Suprapubic skin (tissue), 4 donors: Measurements from ENCODE around the gene PHACTR2. TPM values are rescaled to one million over a fixed set of nuclear protein-coding genes. Genes with fewer than 3 reads are reported as not detected.
A peak's percentile ranks its signal among the peaks of the same experiment; 100 is the strongest.

ENCODE experiments used
- DNase-seq, 2 donors: peaks; one replicate each; pipeline ENCODE4 v3.0.0-alpha.2; 2019; ENCODE audit warnings: low spot score in 2 of 2
- H3K27ac ChIP-seq: fragments of 200-600 bp; sonication (generic); one replicate; pipeline ENCODE4 v1.5.1; 2019
- H3K27me3 ChIP-seq: fragments of 200-600 bp; sonication (generic); one replicate; pipeline ENCODE4 v1.5.1; 2019
- H3K36me3 ChIP-seq: fragments of 200-600 bp; sonication (generic); one replicate; pipeline ENCODE4 v1.5.1; 2019
- H3K4me1 ChIP-seq: fragments of 200-600 bp; sonication (generic); one replicate; pipeline ENCODE4 v1.5.1; 2019
- H3K4me3 ChIP-seq: fragments of 200-600 bp; sonication (generic); one replicate; pipeline ENCODE4 v1.5.1; 2019; ENCODE audit warnings: mild to moderate bottlenecking
- H3K9me3 ChIP-seq: fragments of 200-600 bp; sonication (generic); one replicate; pipeline ENCODE4 v1.5.1; 2019
- CTCF ChIP-seq, 2 donors: fragments of 200-600 bp in 1 of 2; fragments of 450-650 bp in 1 of 2; sonication (generic) in 1 of 2; IDR thresholded peaks; one replicate each; pipeline ENCODE4 v1.5.1; 2016 to 2019; ENCODE audit warnings: antibody characterized with exemption in 2 of 2, mild to moderate bottlenecking in 1 of 2, moderate library complexity in 1 of 2
- EP300 ChIP-seq: sonication (generic); formaldehyde crosslinking; IDR thresholded peaks from one replicate; pipeline ENCODE4 v1.6.1; 2017; ENCODE audit warnings: antibody characterized with exemption
- POLR2A ChIP-seq, 2 donors: fragments of 450-650 bp; IDR thresholded peaks; one replicate each; pipeline ENCODE4 v1.6.1; 2017; ENCODE audit warnings: antibody characterized with exemption in 2 of 2, mild to moderate bottlenecking in 2 of 2, moderate library complexity in 2 of 2
- POLR2AphosphoS5 ChIP-seq, 3 donors: sonication (generic); formaldehyde crosslinking; IDR thresholded peaks; one replicate each; pipeline ENCODE4 v1.6.1; 2017; ENCODE audit warnings: antibody characterized with exemption in 3 of 3
- WGBS: methylation state at CpG from one replicate; pipeline ENCODE4 v1.1.5; 2018; 5-methylcytosine and 5-hydroxymethylcytosine counted together
- total RNA-seq, 4 donors: library from RNA; depleted of rRNA; stranded (reverse); fragments of >200 nt; gene quantifications; one replicate each; pipeline ENCODE4 v1.1.0, GENCODE V29; 2016

PHACTR2 gene
- total RNA-seq, 4 donors from 2014 or later, result 11.9 to 31.5 (median 20.9) TPM

- H3K9me3 ChIP-seq, result no peaks in the 10 kb centered on the region
- peaks cover 40% of the 10 kb centered on the region for H3K4me1 ChIP-seq
- H3K27ac ChIP-seq, result peak overlapping the region; percentile 24
- no peak for TF ChIP-seq POLR2AphosphoS5 (IDR thresholded peaks at IDR 0.05)
- H3K4me3 ChIP-seq, result no peak overlapping the region
- whole genome bisulfite sequencing, result 29% methylated on average over 4 of the region's 4 CpGs
- H3K36me3 ChIP-seq, result no peaks in the 10 kb centered on the region
- no peaks in the 10 kb centered on the region for H3K27me3 ChIP-seq
- DNase-seq, result no peak
These were observed 4.1 kb upstream of the PHACTR2 start for GRCh38 chr6:143673669-143674068.

GRCh38 chr6:143674483-143675381, 3.0 kb upstream of the PHACTR2 start:
- H3K4me1 ChIP-seq, result peaks cover 50% of the 10 kb centered on the region
- no peak overlapping the region for H3K4me3 ChIP-seq
- TF ChIP-seq EP300, result no peak
- TF ChIP-seq POLR2AphosphoS5 (IDR thresholded peaks at IDR 0.05), result no peak
- TF ChIP-seq POLR2A (IDR thresholded peaks at IDR 0.05), result no peak
- TF ChIP-seq CTCF (IDR thresholded peaks at IDR 0.05), result no peak
- no peaks in the 10 kb centered on the region for H3K27me3 ChIP-seq
- no peaks in the 10 kb centered on the region for H3K36me3 ChIP-seq
- no peaks in the 10 kb centered on the region for H3K9me3 ChIP-seq
- no peak for DNase-seq
- H3K27ac ChIP-seq, result peak overlapping the region; percentile 49
- 81% methylated on average over 3 of the region's 3 CpGs for WGBS

GRCh38 chr6:143675382-143675900, 2.3 kb upstream of the PHACTR2 start:
- TF ChIP-seq EP300 (no peak), POLR2A (IDR thresholded peaks at IDR 0.05) (no peak), CTCF (IDR thresholded peaks at IDR 0.05) (no peak), POLR2AphosphoS5 (IDR thresholded peaks at IDR 0.05) (no peak)
- no peak overlapping the region for H3K4me3 ChIP-seq
- no peaks in the 10 kb centered on the region for H3K9me3 ChIP-seq
- peaks cover 55% of the 10 kb centered on the region for H3K4me1 ChIP-seq
- no peak for DNase-seq
- no peaks in the 10 kb centered on the region for H3K36me3 ChIP-seq
- H3K27me3 ChIP-seq, result no peaks in the 10 kb centered on the region
- H3K27ac ChIP-seq, result peak overlapping the region; percentile 31

GRCh38 chr6:143675946-143676345, 1.8 kb upstream of the PHACTR2 start:
- H3K9me3 ChIP-seq, result no peaks in the 10 kb centered on the region
- peaks cover 57% of the 10 kb centered on the region for H3K4me1 ChIP-seq
- no peak for TF ChIP-seq POLR2A (IDR thresholded peaks at IDR 0.05)
- no peak for TF ChIP-seq CTCF (IDR thresholded peaks at IDR 0.05)
- no peak for TF ChIP-seq POLR2AphosphoS5 (IDR thresholded peaks at IDR 0.05)
- TF ChIP-seq EP300, result no peak
- H3K36me3 ChIP-seq, result no peaks in the 10 kb centered on the region
- H3K27ac ChIP-seq, result no peak overlapping the region
- no peak overlapping the region for H3K4me3 ChIP-seq
- no peak for DNase-seq
- WGBS, result 68% methylated on average over 1 of the region's 1 CpG
- no peaks in the 10 kb centered on the region for H3K27me3 ChIP-seq

- DNase-seq, result no peak
- no peaks in the 10 kb centered on the region for H3K9me3 ChIP-seq
- TF ChIP-seq CTCF (IDR thresholded peaks at IDR 0.05) (no peak), EP300 (no peak), POLR2AphosphoS5 (IDR thresholded peaks at IDR 0.05) (no peak), POLR2A (IDR thresholded peaks at IDR 0.05) (no peak)
- no peaks in the 10 kb centered on the region for H3K27me3 ChIP-seq
- H3K4me3 ChIP-seq, result no peak overlapping the region
- H3K27ac ChIP-seq, result no peak overlapping the region
- 77% methylated on average over 4 of the region's 4 CpGs for WGBS
- peaks cover 57% of the 10 kb centered on the region for H3K4me1 ChIP-seq
- no peaks in the 10 kb centered on the region for H3K36me3 ChIP-seq
These were observed 1.2 kb upstream of the PHACTR2 start for GRCh38 chr6:143676437-143677045.
